ENCODE results near the gene PRKAR1B. TPM values are rescaled to one million over a fixed set of nuclear protein-coding genes. Genes with fewer than 3 reads are reported as not detected.

Gene PRKAR1B
- total RNA-seq, 1 donor from 2014 or later = 19.9 TPM

- DNase-seq (ENCODE audit: low spot score) = peak; percentile 74
These were observed 204.8 kb downstream of the PRKAR1B start for GRCh38 chr7:522071-522950.

GRCh38 chr7:521221-522070 lies 205.6 kb downstream of the PRKAR1B start:
- peak; percentile 44 for DNase-seq (ENCODE audit: low spot score)

GRCh38 chr7:520503-521161 lies 206.4 kb downstream of the PRKAR1B start:
- DNase-seq (ENCODE audit: low spot score) = no peak

- DNase-seq (ENCODE audit: low spot score) = no peak
These were observed 207.3 kb downstream of the PRKAR1B start, which contains the start of gene PDGFA for GRCh38 chr7:519484-520390. Gene PDGFA, minus strand, starts transcription at chr7:519846. Its CDS starts 845 bp downstream, at chr7:519001.

- DNase-seq (ENCODE audit: low spot score) = peak; percentile 85
These were observed 208.2 kb downstream of the PRKAR1B start for GRCh38 chr7:518630-519483.

GRCh38 chr7:517774-518629 lies 209.1 kb downstream of the PRKAR1B start:
- peak; percentile 58 for DNase-seq (ENCODE audit: low spot score)

GRCh38 chr7:516606-517456 lies 210.2 kb downstream of the PRKAR1B start:
- peak; percentile 53 for DNase-seq (ENCODE audit: low spot score)

- no peak for DNase-seq (ENCODE audit: low spot score)
These were observed 210.9 kb downstream of the PRKAR1B start for GRCh38 chr7:516216-516605.

- DNase-seq (ENCODE audit: low spot score) = no peak
These were observed 211.5 kb downstream of the PRKAR1B start for GRCh38 chr7:515628-516027.

GRCh38 chr7:514651-515598 lies 212.2 kb downstream of the PRKAR1B start:
- no peak for DNase-seq (ENCODE audit: low spot score)

GRCh38 chr7:514242-514641 lies 212.8 kb downstream of the PRKAR1B start:
- no peak for DNase-seq (ENCODE audit: low spot score)

GRCh38 chr7:513521-514166 lies 213.4 kb downstream of the PRKAR1B start:
- DNase-seq (ENCODE audit: low spot score) = no peak

GRCh38 chr7:512541-513311 lies 214.4 kb downstream of the PRKAR1B start:
- DNase-seq (ENCODE audit: low spot score) = peak; percentile 35

- no peak for DNase-seq (ENCODE audit: low spot score)
These were observed 215.0 kb downstream of the PRKAR1B start for GRCh38 chr7:512146-512510.

GRCh38 chr7:511476-512145 lies 215.5 kb downstream of the PRKAR1B start:
- no peak for DNase-seq (ENCODE audit: low spot score)
